Measurements from ENCODE around the gene SRGAP1.

DNA sequence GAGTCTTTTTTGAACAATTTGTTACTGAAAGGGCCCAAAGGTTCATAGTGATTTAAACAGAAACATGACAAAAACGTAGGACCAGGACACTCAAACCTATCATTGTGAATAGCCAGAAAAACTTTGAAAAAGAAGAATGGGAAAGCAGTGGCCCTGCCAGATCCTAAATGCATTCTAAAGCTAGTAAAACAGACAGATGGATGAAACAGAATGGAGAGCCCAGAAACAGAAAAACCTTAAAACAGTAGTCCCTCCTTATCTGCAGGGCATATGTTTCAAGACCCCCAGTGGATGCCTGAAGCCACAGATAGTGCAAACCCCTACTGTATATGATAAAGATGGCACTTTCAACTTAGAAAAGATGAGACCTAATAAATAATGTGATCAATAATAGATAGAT is 283.9 kb downstream of the SRGAP1 start:
- TF ChIP-seq EP300 (IDR thresholded peaks at IDR 0.05) (no peak), POLR2A (IDR thresholded peaks at IDR 0.05) (no peak)
- TF ChIP-seq, protein P1, sequence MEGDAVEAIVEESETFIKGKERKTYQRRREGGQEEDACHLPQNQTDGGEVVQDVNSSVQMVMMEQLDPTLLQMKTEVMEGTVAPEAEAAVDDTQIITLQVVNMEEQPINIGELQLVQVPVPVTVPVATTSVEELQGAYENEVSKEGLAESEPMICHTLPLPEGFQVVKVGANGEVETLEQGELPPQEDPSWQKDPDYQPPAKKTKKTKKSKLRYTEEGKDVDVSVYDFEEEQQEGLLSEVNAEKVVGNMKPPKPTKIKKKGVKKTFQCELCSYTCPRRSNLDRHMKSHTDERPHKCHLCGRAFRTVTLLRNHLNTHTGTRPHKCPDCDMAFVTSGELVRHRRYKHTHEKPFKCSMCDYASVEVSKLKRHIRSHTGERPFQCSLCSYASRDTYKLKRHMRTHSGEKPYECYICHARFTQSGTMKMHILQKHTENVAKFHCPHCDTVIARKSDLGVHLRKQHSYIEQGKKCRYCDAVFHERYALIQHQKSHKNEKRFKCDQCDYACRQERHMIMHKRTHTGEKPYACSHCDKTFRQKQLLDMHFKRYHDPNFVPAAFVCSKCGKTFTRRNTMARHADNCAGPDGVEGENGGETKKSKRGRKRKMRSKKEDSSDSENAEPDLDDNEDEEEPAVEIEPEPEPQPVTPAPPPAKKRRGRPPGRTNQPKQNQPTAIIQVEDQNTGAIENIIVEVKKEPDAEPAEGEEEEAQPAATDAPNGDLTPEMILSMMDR (IDR thresholded peaks at IDR 0.05), result no peak
